NCI-H1436 treated with DMSO at 0.1 percent for 48 hours (cell line): ENCODE data around the gene CFAP92.
A peak's percentile ranks its signal among the peaks of the same experiment; 100 is the strongest.

Experiments used
- DNase-seq: peaks from one replicate; lab custom pipeline; 2025; lab: John Stamatoyannopoulos, UW

Gene CFAP92, protein sequence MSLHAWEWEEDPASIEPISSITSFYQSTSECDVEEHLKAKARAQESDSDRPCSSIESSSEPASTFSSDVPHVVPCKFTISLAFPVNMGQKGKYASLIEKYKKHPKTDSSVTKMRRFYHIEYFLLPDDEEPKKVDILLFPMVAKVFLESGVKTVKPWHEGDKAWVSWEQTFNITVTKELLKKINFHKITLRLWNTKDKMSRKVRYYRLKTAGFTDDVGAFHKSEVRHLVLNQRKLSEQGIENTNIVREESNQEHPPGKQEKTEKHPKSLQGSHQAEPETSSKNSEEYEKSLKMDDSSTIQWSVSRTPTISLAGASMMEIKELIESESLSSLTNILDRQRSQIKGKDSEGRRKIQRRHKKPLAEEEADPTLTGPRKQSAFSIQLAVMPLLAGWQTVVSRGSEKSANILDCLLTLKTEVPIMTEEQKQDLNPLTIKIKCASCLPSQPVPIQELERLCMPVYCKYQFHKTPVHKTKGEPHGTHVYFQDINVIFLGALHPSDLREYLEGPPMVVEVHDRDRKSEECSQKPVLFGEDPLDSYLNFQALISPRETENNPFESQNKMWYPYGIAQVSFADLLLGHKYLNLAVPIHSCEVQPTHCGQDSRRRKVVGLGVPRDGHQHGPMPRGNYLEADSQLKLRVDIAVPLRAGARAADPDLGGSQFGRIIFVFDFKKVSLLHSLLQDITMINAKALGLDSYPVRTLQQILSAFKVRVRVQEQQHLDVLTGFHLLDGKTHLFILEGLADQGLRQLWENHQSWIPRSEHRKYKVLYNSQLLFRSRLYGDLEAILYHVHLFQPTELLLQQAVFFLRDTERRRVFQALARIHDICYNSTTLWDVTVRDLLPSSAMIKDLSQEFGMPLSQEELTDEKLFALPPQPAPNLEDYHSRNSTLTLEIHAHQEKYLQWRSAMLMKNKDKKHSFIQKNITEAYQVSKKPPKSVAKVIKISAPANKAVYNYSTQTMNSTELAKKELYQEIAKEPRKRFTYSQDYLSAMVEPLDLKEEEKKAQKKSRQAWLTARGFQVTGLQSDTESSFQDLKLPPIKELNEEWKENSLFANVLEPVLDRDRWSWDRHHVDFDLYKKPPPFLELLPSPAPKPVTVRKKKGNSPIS

DNA sequence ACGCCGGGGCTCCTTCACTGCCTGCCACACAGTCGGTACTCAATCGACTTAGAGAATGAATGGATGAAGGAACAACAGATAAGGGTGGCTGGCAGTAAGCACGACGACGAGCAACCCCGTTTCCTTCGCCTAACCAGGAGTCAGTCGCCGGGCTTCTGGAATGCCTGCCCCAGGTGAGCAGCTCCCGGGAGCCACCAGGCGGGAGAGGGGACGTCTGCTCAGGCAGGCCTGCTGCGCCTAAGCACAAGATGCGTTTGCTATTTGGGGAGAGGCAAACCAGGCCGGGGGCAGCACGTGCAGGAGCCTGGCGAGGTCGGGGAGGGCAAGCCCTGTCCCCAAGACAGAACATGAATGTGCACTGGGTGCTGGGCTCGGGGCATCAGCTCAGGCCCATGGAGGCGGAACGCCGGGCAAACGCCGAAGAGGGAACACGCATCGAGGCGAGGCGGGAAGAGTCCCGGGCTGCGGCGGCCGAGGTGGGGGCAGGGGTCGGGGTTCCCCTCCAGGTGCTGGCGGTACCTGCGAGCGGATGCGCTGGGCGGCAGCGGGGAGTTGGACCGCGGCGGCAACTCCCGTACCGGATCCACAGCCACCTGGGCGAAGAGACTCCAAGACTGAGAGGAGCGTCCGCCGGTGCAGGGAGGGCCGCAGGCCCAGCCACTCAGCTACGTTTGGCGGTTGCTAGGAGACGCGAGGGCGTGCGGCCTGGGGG, at the start of gene CFAP92:
Gene CFAP92 (minus strand): TSS at position 616 of the 712 bp plus-strand sequence. CDS start 772 bp downstream, outside the sequence.
- DNase-seq = peak; percentile 70

DNA sequence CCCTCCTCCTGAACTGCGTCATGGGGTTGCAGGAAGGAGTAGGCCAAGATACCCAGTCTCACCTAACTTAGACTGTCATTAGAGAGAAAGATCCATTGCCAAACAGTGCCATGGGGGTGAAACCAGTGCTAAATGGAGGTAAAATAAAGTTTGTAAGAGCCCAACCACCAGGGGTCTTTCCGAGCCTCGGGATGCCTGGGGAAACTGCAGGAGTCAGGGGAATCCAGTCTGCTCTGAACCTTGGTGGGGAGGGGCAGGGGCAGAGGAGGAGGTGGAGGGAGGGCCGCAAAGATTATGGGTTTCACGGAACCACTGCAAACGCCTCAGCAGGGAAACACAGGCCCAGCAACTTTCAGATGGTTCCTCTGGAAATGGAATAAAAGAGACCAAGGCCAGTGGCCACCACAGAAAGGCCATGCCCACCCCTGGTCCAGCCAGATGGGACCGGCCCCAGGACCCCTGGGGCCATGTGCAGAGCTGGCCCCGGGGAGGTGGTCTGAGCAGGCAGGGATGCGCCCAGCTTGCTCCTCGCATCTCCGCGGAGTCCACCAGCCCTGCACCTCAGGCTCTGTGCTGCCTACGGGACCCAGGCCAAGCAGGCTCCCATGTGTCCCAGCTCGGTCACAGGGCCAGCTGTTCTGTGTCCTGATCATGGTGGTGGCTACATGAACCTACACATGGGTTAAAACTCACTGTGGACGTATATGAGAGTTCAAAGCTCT, 46.9 kb upstream of the CFAP92 start:
- DNase-seq = no peak

DNA sequence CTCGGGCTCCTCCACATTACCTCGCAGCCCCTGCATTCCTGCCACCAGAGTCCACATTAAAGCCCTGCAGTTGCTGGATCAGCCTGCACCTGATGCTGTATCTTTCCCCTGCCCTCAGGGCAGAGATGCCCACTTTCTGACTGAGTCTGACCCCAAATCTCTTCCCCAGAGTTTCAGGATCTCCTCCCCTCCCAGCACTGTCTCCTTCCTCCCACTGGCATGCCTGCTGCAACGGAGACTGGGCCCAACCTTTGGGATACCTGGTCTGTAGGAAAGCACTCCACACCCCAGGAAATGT, 46.1 kb upstream of the CFAP92 start:
- DNase-seq = no peak

DNA sequence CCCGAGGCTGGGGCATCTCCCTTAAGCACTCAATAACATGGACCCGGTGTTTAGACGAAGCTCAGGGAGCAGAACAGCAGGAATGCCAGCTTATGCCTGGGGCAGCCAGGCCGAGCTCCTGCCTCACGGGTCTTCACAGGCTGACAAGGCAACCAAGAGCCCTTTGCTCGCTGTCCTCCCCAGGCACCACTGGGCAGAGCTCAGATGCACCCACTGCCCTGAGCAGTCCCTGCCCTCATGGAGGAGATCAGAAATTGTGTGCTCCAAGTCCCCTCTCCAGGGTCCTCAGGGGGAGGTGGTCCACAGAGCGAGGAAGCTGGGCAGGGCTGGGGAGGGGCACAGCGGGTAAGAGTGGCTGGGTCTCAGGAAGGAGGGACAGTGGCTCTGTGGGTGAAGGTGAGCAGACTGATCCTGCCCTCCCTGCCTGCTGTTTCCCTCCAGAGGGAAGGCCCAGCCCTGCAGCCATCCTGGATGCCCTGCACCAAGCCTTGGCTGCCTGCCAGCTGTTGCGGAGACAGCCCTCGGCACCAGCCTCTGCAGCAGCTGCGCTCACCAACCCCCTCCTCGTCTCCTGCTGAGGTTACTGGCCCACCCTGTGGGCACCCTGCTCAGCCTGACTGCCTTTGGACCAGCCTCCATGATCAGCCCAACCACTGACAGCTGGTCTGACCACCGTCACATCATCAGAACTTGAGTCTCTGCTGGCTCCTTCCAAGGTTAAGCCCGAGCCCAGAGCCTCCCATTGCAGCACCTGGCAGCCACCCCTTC, 45.6 kb upstream of the CFAP92 start:
- DNase-seq = no peak

DNA sequence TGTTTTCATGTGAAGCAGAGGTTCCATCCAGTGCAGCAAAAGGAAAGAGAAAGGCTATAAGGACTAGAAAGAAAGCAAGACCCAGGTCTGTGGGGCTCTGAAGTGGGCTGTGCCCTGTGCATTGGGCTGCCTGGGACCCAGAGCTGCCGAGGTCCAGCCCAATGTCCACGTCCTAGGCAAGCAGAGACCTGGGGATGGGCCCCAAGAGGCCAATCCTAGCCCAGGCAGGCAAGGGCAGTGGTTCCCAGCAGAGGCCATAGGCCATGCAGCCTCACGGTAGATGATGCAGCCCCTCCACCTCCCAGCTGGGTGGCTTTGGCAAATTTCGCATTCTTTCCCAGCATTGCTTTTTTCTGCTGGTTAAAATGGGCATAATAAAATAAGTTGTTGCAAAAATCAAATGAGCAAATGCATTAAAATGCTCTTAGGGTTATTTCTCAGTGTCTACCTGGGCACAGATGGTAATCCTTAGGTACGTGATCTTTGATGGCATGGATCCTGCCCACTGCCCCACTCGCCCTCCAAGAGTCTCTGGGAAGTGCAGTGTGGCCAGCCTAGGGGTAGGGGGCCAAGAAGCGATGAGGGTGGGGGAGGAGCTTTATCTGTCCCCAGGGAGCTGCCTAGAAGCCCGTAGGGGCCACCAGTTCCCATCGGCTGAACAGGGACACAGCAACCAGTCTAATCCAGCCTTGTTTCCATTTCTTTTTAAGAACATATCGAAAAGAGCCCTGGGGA, 44.4 kb upstream of the CFAP92 start:
- no peak for DNase-seq

DNA sequence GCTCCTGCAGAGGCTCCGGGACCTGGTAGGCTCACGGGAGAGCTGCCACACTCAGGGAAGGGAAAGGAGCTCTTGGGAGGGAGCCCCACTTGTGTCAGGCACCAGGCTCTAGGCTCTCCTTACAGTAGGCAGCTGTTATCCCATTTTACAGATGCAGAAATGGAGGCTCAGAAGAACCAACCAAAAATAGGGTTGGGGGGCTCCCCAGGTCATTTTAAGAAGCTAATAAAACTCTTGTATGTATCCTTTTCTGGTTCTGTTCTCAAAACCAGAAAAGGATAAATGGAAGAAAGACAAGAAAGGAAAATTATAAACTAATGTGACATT, 43.2 kb upstream of the CFAP92 start:
- no peak for DNase-seq

DNA sequence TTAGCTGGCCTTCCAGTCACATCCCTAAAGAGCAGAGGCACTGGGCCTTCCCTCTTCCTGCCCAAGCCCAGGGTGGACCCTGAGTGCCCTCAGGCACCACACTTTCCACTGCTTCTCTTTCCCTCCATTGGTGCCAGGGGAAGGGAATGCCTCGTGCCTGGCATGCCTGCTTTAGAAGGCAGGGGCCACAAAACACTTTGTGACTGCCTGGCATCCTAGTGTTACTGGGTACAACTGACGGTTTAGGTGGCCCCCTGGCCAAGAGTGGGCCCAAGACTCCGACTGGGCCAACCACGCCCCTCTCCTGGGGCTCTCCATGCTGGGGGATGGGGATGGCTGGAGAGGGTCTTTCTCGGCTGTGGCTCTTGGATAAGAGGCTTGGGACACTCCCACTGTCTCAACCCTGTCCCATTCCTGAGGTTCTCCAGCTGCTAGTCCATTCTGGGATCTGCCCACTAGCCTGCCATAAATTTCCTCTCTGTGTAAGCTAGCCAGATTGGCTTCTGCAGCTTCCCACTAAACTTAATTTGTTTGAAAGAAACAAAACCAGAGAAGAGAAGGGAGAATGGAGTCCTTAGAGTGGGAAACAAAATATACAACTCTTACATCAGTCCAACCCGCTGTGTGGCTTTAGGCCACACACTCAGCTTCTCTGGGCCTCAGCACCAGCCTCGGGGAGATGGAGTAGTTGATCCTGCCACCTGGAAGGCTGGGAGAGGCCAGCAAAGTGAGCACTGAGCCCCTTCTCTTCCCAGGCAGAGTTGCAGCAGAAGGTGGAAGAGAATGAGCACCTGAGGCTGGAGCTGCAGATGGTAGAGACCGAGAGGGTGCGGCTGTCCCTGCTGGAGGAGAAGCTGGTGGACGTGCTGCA, 42.6 kb upstream of the CFAP92 start:
- no peak for DNase-seq

DNA sequence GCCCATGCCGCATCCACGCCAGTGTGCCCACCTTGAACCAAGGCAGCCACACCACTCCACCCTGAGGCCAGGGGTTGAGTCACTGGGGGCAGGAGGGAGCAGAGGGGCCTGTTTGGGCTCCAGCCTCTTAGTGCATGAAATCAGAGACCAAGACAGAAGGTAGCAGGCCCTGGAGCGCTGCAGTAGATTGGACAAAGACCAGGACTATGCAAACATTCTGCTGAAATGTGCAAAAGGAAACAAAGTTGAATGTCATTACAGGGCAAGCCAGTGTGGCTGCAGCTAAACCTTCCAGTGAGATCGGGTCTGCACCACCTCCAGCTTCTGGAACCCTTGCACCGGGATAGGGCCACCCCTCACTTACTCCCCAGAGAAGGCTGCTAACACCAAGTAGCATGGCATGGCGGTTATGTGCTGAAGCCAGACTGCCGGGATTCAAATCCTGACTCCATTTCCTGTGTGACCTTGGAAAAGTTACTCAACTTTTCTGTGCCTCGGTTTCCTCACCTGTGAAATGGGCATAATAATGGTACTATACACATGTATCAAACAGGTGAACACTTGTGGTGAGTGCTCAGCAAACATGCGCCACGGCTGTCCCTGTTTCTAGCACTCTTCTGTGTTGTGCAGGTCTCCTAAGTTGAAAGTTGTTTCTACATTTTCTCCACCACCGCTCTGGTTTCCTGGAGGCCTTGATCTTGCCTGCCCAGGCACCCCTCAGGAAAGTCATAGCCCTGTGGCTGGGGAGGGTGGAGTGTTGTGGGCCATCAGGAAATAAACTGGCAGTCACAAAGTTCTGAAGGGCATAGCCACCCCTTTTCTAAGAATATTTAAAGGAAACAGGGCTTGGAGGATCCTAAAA, 41.7 kb upstream of the CFAP92 start:
- no peak for DNase-seq

DNA sequence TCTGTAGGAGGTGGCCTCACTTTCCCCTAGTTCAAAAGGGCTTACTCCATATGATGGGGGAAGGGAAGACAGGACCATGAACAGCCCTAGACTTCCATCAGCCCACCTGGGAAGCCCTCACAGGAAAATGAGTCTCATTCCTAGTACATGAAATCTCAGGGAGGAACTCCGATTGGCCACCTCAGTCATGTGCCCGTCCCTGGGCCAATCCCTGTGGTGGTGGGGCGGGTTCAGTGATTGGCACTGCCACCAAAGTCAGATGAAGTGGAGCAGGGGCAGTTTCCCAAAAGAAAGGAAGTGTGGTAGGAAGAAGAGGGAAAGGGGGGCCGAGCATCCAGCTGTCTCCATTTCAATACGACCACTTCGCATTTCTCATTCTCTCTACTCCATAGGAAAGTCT, 40.8 kb upstream of the CFAP92 start:
- DNase-seq = no peak

DNA sequence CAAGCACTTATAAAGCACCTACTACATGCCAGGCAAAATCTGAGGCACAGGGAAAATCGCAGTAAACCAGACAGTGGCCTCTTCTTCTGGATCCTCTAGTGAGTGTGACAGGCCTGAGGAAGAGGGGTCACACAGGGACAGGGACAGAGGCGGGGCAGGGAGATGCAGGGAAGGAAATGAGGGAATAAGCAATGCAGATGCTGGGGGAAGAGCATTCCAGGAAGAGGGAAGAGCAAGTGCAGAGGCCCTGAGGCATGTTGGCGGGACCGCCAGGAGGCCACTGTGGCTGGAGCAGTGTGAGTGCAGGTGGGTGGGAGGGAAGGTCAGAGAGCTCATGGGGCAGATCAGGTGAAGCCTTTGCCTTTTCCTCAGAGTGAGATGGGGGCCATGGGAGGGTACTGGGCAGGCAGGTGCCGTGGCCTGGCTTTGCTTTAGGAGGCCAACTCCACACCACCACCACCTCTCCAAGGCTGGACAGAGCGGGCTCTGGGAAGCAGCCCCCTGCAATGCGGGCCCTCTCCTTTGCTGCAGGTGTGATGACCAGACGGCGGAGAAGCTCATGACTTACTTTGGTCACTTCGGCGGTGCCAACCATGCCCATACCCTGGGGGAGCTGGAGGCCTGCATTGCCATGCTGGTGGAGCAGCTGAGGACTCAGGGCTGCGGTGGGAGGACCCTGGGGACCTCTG, 39.9 kb upstream of the CFAP92 start:
- no peak for DNase-seq

DNA sequence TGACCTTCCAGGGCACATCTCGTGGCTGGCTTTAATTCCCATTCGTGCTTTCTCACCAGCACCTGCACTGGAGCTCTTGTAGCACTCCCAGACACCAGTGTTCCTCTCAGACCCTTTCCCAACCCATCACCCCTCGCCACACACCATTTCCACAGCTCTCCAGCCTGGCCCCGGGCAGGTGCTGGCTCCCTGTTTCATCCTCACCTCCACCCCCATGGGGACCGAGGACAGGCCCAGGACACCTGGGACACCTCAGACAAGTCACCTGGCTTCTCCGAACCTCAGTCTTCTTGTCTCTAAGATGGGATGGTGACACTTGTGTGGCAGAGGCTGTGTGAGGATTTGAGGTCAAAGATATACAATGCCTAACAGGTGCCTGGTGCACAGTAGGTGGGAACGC, 39.3 kb upstream of the CFAP92 start:
- DNase-seq = no peak

DNA sequence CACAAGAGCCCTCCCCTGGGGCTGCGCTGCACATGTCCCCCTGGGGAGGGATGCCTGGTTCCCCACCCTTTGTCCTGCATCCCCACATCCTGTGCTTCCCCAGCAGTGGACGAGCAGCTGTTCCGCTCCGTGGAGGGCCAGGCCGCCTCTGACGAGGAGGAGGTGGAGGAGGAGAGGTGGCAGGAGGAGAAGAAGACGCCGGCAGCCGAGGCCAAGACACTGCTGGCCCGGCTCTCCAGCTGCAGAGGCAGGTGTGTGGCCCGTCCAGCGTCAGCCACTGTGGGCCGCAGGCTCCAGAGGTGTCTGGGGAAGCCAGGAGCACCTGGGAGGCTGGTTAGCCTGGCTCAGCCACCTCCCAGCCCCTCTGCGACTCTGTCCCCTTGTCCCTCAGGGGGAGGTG, 38.8 kb upstream of the CFAP92 start:
- no peak for DNase-seq

DNA sequence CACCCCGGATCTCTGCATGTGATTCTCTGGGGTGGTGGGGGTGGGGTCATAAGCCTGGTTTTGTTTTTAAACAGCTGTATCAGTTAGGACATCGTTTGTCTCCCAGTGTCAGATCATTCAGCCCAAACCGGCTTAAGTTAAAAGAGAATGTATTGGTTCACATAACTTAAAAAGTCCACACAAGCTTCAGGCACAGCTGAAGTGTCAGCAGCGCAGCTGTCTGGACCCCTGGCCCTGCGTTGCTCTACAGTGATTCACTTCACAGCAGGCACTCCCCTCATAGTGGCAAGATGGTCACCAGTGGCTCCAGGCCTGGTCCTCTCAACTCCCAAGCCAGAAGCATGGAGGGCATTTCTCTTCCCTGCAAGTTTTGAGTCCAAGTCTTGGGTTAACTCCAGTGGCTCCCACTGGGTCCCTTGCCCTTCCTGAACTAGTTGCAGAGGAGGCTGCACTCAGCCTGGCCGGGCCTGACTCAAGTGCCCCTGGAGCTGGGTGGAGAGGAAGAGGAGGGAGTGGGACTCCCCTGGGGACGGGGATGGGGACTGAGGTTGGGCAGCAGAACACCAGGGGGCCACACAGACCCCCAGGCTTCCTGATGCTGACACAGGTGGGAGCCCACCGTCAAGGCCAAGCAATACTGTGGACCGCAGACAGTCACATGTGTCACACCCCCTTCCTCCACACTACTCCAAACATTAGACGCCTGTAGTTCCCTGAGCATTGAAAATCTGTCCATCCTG, 37.8 kb upstream of the CFAP92 start:
- DNase-seq = no peak

DNA sequence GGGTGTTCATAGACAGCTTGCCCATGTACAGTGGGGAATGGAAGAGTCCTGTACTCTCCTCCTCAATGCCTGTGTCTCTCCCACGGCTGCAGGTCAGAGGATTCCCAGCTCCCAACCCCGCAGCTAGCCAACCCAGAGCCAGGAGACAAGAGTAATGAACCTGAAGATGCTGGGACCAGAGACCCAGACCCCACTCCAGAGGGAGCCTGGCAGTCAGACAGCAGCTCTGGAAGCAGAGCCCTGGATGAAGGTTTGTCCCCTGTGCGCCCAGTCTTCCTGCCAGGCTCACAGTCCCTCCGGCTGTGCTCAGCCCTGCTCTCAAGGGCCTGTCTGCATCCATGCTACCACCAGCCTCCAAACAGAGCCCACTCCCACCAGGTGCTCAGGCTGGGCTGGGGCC, 36.7 kb upstream of the CFAP92 start:
- no peak for DNase-seq

DNA sequence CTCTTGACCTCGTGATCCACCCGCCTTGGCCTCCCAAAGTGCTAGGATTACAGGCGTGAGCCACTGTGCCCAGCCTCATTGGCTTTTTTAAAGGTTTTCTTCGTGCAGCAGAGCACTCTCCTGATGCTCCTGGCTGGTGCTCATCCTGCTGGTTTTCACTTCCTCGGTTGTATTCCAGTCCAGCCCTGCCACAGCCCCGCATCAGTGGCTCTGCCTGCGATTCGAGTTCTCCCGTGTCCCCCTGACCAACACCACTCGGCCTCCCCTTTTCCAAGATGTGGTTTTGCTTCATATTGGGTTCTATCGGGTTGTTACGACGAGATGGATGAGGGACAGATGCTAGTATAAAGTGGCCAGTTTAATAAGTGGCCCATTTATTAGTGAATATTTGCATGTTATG, 35.0 kb upstream of the CFAP92 start:
- DNase-seq = no peak

DNA sequence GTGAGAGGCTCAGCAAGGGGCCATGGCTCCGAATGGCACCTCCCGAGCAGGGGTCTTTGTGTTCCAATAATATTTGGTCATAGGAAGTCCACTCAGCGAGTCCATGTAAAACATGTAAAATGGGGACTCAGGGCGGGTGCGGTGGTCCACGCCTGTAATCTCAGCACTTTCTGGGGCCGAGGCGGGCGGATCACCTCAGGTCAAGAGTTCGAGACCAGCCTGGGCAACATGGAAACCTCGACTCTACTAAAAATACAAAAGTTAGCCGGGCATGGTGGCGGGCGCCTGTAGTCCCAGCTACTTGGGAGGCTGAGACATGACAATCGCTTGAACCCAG, 33.6 kb upstream of the CFAP92 start:
- no peak for DNase-seq
